Endothelial cell of umbilical vein (primary cell): ENCODE results near the gene LIPI. TPM values are rescaled to one million over a fixed set of nuclear protein-coding genes. Genes with fewer than 3 reads are reported as not detected.

Experiments
- BruUV-seq: library from RNA; stranded (reverse); fragments of 400-500 nt; replicated peaks from 2 replicates; lab custom pipeline; 2021; lab: Mats Ljungman, UMichigan
- CTCF ChIA-PET: fragments of 300-600, 350-600 bp; sonication (Branson Sonifier 250); formaldehyde crosslinking; loops from one replicate; lab custom pipeline; 2021; ENCODE audit warnings: antibody characterized with exemption, inconsistent platforms; lab: Charles Lee
- POLR2A ChIA-PET: fragments of 300-600, 350-600 bp; sonication (Branson Sonifier 250); formaldehyde crosslinking; loops from one replicate; lab custom pipeline; 2021; ENCODE audit warnings: antibody characterized with exemption, inconsistent platforms; lab: Charles Lee
- DNase-seq: peaks from one replicate; pipeline ENCODE4 v3.0.0-alpha.2; 2011; ENCODE audit warnings: low read depth, low spot score
- FAIRE-seq: peaks from 2 replicates; lab custom pipeline; 2011; peaks lifted over from hg19 to GRCh38; lab: Jason Lieb, UNC
- H2AFZ ChIP-seq: 2 replicates; pipeline ENCODE4 v1.6.0; 2012; ENCODE audit warnings: low read depth, low read length, control low read depth, inconsistent platforms
- H3K27ac ChIP-seq: 2 replicates; pipeline ENCODE4 v1.5.1; 2011; ENCODE audit warnings: low read depth, mild to moderate bottlenecking, control low read depth, low read length, moderate library complexity; ENCODE audit not compliant: insufficient read depth
- H3K27me3 ChIP-seq, 2 experiments: 2 replicates each; pipeline versions ENCODE4 v1.6.0 to v1.6.1; 2011; ENCODE audit warnings: low read length in 2 of 2, mixed read lengths in 1 of 2; ENCODE audit not compliant: control insufficient read depth in 2 of 2, insufficient read depth in 2 of 2
- H3K36me3 ChIP-seq, 2 experiments: 2 replicates in 1 of 2; 3 replicates in 1 of 2; pipeline ENCODE4 v1.5.1; 2011; ENCODE audit warnings: low read length in 2 of 2, mild to moderate bottlenecking in 1 of 2, moderate library complexity in 1 of 2; ENCODE audit not compliant: control insufficient read depth in 2 of 2, insufficient read depth in 2 of 2; ENCODE audit errors: extremely low read depth in 1 of 2
- H3K4me1 ChIP-seq: 3 replicates; pipeline ENCODE4 v1.5.1; 2011; ENCODE audit warnings: mild to moderate bottlenecking, low read length; ENCODE audit not compliant: control insufficient read depth, insufficient read depth; ENCODE audit errors: extremely low read depth
- H3K4me2 ChIP-seq: 2 replicates; pipeline ENCODE4 v1.6.1; 2011; ENCODE audit warnings: low read length, control low read depth, mixed read lengths; ENCODE audit not compliant: insufficient read depth
- H3K4me3 ChIP-seq, 3 experiments: fragments of 200-600 bp in 1 of 3; sonication (generic), shearing (Covaris generic) in 1 of 3; replicated peaks in 1 of 3; 2 replicates each; pipeline ENCODE4 v1.5.1; 2011 to 2016; ENCODE audit warnings: control low read depth in 3 of 3, low read length in 3 of 3, mild to moderate bottlenecking in 2 of 3, inconsistent platforms in 1 of 3, low read depth in 1 of 3, moderate library complexity in 1 of 3; ENCODE audit not compliant: insufficient read depth in 1 of 3
- H3K79me2 ChIP-seq: 2 replicates; pipeline ENCODE4 v1.6.0; 2012; ENCODE audit warnings: low read length, inconsistent platforms; ENCODE audit not compliant: control insufficient read depth, insufficient read depth
- H3K9ac ChIP-seq: replicated peaks from 2 replicates; pipeline ENCODE3; 2011; ENCODE audit warnings: low read length, control low read depth; ENCODE audit not compliant: insufficient read depth; ENCODE audit errors: extremely low read depth
- H3K9me1 ChIP-seq: replicated peaks from 3 replicates; pipeline ENCODE4 v1.6.0; 2011; ENCODE audit warnings: mild to moderate bottlenecking, low read length; ENCODE audit not compliant: control insufficient read depth, insufficient read depth; ENCODE audit errors: extremely low read depth
- H3K9me3 ChIP-seq: replicated peaks from 2 replicates; pipeline ENCODE4 v1.5.1; 2012; ENCODE audit warnings: low read length, inconsistent platforms; ENCODE audit not compliant: control insufficient read depth, insufficient read depth
- H4K20me1 ChIP-seq: replicated peaks from 2 replicates; pipeline ENCODE3; 2011; ENCODE audit warnings: mild to moderate bottlenecking, low read length; ENCODE audit not compliant: control insufficient read depth, insufficient read depth; ENCODE audit errors: extremely low read depth
- CTCF ChIP-seq, 2 donors: IDR thresholded peaks; 1 replicate in 1 of 2; 2 replicates in 1 of 2; pipeline ENCODE4 v1.5.1; 2011; ENCODE audit warnings: low read length in 2 of 2, mild to moderate bottlenecking in 2 of 2, moderate library complexity in 2 of 2, control low read depth in 1 of 2, inconsistent platforms in 1 of 2, low read depth in 1 of 2; ENCODE audit not compliant: insufficient read depth in 1 of 2; ENCODE audit errors: extremely low read depth in 1 of 2
- EZH2 ChIP-seq: IDR thresholded peaks from 2 replicates; pipeline ENCODE4 v1.6.1; 2012; ENCODE audit warnings: borderline replicate concordance, low read depth, mild to moderate bottlenecking, moderate library complexity, low read length, inconsistent platforms; ENCODE audit not compliant: severe bottlenecking
- FOS ChIP-seq: IDR thresholded peaks from 2 replicates; pipeline ENCODE4 v1.6.1; 2011; ENCODE audit warnings: mild to moderate bottlenecking, low read length, moderate library complexity, borderline replicate concordance; ENCODE audit not compliant: insufficient read depth
- GATA2 ChIP-seq: IDR thresholded peaks from 2 replicates; pipeline ENCODE4 v1.7.0; 2011; ENCODE audit warnings: low read depth, mild to moderate bottlenecking, moderate library complexity, mixed read lengths, low read length; ENCODE audit not compliant: insufficient read length, insufficient read depth
- JUN ChIP-seq: IDR thresholded peaks from 2 replicates; pipeline ENCODE4 v1.6.1; 2011; ENCODE audit warnings: borderline replicate concordance, low read depth; ENCODE audit not compliant: insufficient read length, insufficient read depth
- MAX ChIP-seq: IDR thresholded peaks from 2 replicates; pipeline ENCODE4 v1.6.1; 2011; ENCODE audit not compliant: insufficient read depth, insufficient read length
- MYC ChIP-seq: IDR thresholded peaks from one replicate; pipeline ENCODE4 v1.6.1; 2011; ENCODE audit warnings: mild to moderate bottlenecking, low read depth, low read length
- POLR2A ChIP-seq: IDR thresholded peaks from 2 replicates; pipeline ENCODE4 v1.6.1; 2012; ENCODE audit warnings: low read depth, mild to moderate bottlenecking, control low read depth, low read length
- POLR2AphosphoS5 ChIP-seq: IDR thresholded peaks from 2 replicates; pipeline ENCODE4 v1.6.1; 2012; ENCODE audit warnings: low read depth, mild to moderate bottlenecking, control low read depth, low read length, moderate library complexity; ENCODE audit not compliant: insufficient read depth
- dilution Hi-C: fragments of 300-500 bp; cut with MboI; formaldehyde crosslinking; loops from one replicate; pipeline ENCODE4 v1.15.0; 2019; ENCODE audit warnings: low sequenced_read_pairs; ENCODE audit not compliant: extremely low pct_ligation_motif_present
- intact Hi-C: fragments of 100-400 bp; cut with micrococcal nuclease; formaldehyde crosslinking; loops from one replicate; pipeline ENCODE4 v1.10.0; 2022
- polyA plus RNA-seq, 4 experiments: library from polyadenylated mRNA; depleted of rRNA in 3 of 4; stranded (reverse) in 3 of 4; unstranded in 1 of 4; fragments of >200 nt; gene quantifications; 2 replicates each; pipeline versions ENCODE4 v1.2.1 to v1.2.3, GENCODE V29; 2011 to 2012; ENCODE audit warnings: missing spikeins in 1 of 4
- total RNA-seq: library from RNA; stranded (reverse); gene quantifications from 2 replicates; pipeline ENCODE4 v1.2.3, GENCODE V29; 2021

The LIPI gene
- total and polyA plus RNA-seq, 2 donors (not counting 3 experiments of a cell fraction or from before 2014, with no cell fraction given), result not detected

GRCh38 chr21:14243461-14243860, 32.7 kb upstream of the LIPI start:
- Histone ChIP-seq H4K20me1 (no peaks in the 10 kb centered on the region), H3K9ac (no peak overlapping the region), H3K27me3 (no peaks in the 10 kb centered on the region), H3K4me1 (no peaks in the 10 kb centered on the region), H3K4me3 (no peak overlapping the region), H3K79me2 (no peaks in the 10 kb centered on the region), H2AFZ (no peak overlapping the region), H3K9me1 (no peaks in the 10 kb centered on the region), H3K9me3 (no peaks in the 10 kb centered on the region), H3K36me3 (no peaks in the 10 kb centered on the region), H3K27ac (no peak overlapping the region), H3K4me2 (no peak overlapping the region)
- TF ChIP-seq MAX (no peak), FOS (no peak), POLR2A (no peak), CTCF (IDR thresholded peaks at IDR 0.05; ENCODE audit: extremely low read depth in 1 of 2, insufficient read depth in 1 of 2, low read depth in 1 of 2, low read length in 2 of 2) (no peak), EZH2 (no peak), MYC (no peak), GATA2 (no peak), POLR2AphosphoS5 (no peak), JUN (no peak)
- CTCF ChIA-PET, result interaction anchor here (1.0 kb wide), 1 partner anchor 17 kb away, joined by 5 read pairs; no protein-coding TSS in a partner anchor
- BruUV-seq, result no TSS peak
- intact Hi-C loops, result no loop called here
- FAIRE-seq (no peak), DNase-seq (no peak)
- dilution Hi-C loops, result no loop called here
- POLR2A ChIA-PET, result no interaction called here
